Neural progenitor cell (in vitro differentiated cells): ENCODE measurements around the gene INPP5F.

Experiments
- EZH2phosphoT487 ChIP-seq: fragments of 200-600 bp; sonication (generic); IDR thresholded peaks from 2 replicates; pipeline ENCODE4 v1.6.1; 2017; ENCODE audit warnings: antibody characterized with exemption
- TF ChIP-seq, protein P1 (sequence below): fragments of 200-600 bp; sonication (generic); IDR thresholded peaks from 2 replicates; pipeline ENCODE4 v1.5.1; 2017; ENCODE audit warnings: antibody characterized with exemption, mild to moderate bottlenecking

DNA sequence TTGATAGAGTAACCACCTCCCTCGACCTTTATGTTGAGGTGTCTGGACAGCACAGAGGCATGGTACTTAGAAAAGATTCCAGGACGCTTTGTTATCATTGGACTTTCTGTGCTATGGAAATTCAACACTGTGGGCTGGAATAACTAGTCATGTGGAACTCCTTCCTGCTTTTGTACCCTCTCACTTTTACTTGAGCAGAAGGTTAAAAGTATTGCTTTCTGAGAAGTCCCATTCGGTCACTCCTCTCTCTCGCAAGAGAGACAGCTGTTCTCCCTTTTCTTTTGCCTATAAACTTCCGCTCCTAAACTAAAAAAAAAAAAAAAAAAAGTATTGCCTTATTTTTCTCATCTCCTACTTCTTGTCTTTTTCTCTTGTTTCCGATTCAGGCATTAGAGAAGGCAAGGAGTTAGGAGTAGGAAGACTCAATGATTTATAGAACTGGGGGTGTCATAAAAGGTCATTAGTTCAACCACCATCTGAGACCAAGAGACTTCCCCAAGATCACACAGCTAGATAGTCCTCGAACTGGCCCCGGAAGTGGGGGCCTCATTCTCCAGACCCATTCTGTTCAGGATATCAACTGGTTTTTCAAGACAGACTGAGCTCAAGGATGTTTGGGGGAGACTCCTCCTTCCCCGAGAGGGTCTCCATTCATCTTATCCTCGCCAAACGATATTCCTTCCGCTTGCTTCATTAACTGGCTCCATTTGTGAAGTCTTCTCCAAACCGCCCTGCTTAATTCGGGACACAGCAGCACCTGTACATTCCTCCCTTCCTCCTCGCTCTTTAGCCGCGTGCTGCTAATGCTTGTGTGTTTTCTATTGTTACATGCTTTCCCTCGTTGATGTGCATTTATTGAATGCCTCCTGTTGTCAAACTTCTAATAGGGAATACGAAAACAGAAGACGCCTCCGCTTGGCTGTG, 995 bp upstream of the INPP5F start:
- TF ChIP-seq, protein P1, sequence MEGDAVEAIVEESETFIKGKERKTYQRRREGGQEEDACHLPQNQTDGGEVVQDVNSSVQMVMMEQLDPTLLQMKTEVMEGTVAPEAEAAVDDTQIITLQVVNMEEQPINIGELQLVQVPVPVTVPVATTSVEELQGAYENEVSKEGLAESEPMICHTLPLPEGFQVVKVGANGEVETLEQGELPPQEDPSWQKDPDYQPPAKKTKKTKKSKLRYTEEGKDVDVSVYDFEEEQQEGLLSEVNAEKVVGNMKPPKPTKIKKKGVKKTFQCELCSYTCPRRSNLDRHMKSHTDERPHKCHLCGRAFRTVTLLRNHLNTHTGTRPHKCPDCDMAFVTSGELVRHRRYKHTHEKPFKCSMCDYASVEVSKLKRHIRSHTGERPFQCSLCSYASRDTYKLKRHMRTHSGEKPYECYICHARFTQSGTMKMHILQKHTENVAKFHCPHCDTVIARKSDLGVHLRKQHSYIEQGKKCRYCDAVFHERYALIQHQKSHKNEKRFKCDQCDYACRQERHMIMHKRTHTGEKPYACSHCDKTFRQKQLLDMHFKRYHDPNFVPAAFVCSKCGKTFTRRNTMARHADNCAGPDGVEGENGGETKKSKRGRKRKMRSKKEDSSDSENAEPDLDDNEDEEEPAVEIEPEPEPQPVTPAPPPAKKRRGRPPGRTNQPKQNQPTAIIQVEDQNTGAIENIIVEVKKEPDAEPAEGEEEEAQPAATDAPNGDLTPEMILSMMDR = no peak
- TF ChIP-seq EZH2phosphoT487 = no peak
